Measurements from ENCODE around the gene DGAT2.

DGAT2 gene

DNA sequence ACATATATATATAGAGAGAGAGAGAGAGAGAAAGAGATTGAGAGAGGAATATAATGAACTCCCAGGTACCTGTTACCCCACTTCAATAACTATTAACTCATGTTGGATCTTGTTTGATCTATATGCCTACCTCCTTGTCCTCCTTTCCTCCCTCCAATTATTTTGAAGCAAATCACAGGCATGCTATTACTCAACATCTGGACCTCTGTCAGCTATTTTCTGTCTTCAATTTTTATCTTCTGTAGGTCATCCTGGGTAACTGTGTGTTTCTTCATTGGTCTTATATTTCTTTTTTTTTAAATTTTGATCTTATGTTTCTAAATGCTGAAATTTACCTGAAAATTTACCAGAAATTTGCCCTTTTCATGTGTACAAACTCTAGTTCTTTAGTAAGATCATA is 71.3 kb downstream of the DGAT2 start:
- Histone ChIP-seq H3K27ac (ENCODE audit: low read length) (no peak overlapping the region), H4K20me1 (ENCODE audit: insufficient read depth, low read length) (peaks cover 17% of the 10 kb centered on the region; the same call in 1 of the 2 replicates), H3K9me3 (ENCODE audit: insufficient read depth, low read length, severe bottlenecking) (no peaks in the 10 kb centered on the region), H3K4me2 (ENCODE audit: insufficient read depth, low read length) (no peak overlapping the region), H3K4me1 (ENCODE audit: insufficient read depth, low read length) (no peaks in the 10 kb centered on the region), H2AFZ (ENCODE audit: low read depth, low read length) (no peak overlapping the region), H3K4me3 (ENCODE audit: low read depth in 1 of 2, low read length in 2 of 2) (no peak overlapping the region), H3K79me2 (ENCODE audit: insufficient read depth, low read length) (peaks cover 49% of the 10 kb centered on the region), H3K9ac (ENCODE audit: low read depth, low read length) (no peak overlapping the region), H3K36me3 (ENCODE audit: insufficient read depth, low read length) (peaks cover 6% of the 10 kb centered on the region; the same call in 1 of the 2 replicates), H3K27me3 (ENCODE audit: insufficient read depth, low read length, poor library complexity) (no peaks in the 10 kb centered on the region)
- ATAC-seq (ENCODE audit: insufficient read depth, low read depth) (no peak), DNase-seq (no peak)
- TF ChIP-seq EZH2 (IDR thresholded peaks at IDR 0.05; ENCODE audit: borderline replicate concordance, low read depth, low read length, severe bottlenecking), result no peak

DNA sequence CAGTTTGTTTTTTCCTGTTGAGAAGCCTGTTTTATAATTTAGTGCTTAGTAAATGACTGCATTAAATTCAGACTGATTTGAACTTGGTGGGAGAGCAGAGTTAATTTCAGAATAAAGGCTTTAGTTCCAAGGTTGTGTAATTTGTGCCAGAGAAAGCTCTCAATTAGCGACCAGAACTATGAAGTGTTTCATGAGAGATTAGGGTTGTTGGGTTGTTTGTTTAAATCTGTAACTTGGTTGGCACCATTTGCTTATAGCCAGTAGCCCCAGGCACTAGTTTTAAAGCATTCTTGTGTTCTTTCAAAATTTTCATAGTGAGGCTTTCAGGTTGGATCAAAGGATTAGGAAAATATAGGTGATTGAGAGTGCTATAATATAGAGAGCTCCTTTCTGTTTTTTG is 71.9 kb downstream of the DGAT2 start:
- Histone ChIP-seq H3K9ac (ENCODE audit: low read depth, low read length) (no peak overlapping the region), H3K4me3 (ENCODE audit: low read depth in 1 of 2, low read length in 2 of 2) (no peak overlapping the region), H3K9me3 (ENCODE audit: insufficient read depth, low read length, severe bottlenecking) (no peaks in the 10 kb centered on the region), H3K79me2 (ENCODE audit: insufficient read depth, low read length) (peaks cover 56% of the 10 kb centered on the region), H2AFZ (ENCODE audit: low read depth, low read length) (no peak overlapping the region), H3K4me1 (ENCODE audit: insufficient read depth, low read length) (no peaks in the 10 kb centered on the region), H3K27ac (ENCODE audit: low read length) (no peak overlapping the region), H3K27me3 (ENCODE audit: insufficient read depth, low read length, poor library complexity) (no peaks in the 10 kb centered on the region), H4K20me1 (ENCODE audit: insufficient read depth, low read length) (peaks cover 16% of the 10 kb centered on the region; the same call in 1 of the 2 replicates), H3K4me2 (ENCODE audit: insufficient read depth, low read length) (no peak overlapping the region), H3K36me3 (ENCODE audit: insufficient read depth, low read length) (peaks cover 6% of the 10 kb centered on the region; the same call in 1 of the 2 replicates)
- ATAC-seq (ENCODE audit: insufficient read depth, low read depth) (no peak), DNase-seq (no peak)
- TF ChIP-seq EZH2 (IDR thresholded peaks at IDR 0.05; ENCODE audit: borderline replicate concordance, low read depth, low read length, severe bottlenecking), result no peak
- TF ChIP-seq, protein P1, sequence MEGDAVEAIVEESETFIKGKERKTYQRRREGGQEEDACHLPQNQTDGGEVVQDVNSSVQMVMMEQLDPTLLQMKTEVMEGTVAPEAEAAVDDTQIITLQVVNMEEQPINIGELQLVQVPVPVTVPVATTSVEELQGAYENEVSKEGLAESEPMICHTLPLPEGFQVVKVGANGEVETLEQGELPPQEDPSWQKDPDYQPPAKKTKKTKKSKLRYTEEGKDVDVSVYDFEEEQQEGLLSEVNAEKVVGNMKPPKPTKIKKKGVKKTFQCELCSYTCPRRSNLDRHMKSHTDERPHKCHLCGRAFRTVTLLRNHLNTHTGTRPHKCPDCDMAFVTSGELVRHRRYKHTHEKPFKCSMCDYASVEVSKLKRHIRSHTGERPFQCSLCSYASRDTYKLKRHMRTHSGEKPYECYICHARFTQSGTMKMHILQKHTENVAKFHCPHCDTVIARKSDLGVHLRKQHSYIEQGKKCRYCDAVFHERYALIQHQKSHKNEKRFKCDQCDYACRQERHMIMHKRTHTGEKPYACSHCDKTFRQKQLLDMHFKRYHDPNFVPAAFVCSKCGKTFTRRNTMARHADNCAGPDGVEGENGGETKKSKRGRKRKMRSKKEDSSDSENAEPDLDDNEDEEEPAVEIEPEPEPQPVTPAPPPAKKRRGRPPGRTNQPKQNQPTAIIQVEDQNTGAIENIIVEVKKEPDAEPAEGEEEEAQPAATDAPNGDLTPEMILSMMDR (IDR thresholded peaks at IDR 0.05; ENCODE audit: borderline replicate concordance, extremely low read depth, low read length, poor library complexity, severe bottlenecking), result no peak

DNA sequence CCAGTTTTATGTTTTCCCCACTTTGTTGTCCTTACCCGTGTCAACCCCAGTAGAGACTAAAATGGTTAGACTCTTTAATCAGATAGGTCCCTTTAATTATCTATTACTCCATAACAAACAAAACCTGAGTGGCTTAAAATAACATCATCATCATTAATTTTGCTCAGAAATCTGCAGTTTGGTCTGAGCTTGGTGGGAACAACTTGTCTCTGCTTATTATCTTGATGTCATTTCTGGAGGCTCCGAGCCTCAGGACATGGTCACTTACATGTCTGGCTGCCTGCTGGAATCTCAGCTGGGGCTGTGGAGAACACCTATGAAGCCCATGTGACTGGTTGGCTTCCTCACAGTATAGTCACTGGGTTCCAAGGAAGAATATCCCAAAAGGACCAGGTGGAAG is 73.2 kb downstream of the DGAT2 start:
- H3K27me3 ChIP-seq (ENCODE audit: insufficient read depth, low read length, poor library complexity), result no peaks in the 10 kb centered on the region
- H3K36me3 ChIP-seq (ENCODE audit: insufficient read depth, low read length), result peaks cover 6% of the 10 kb centered on the region; the same call in 1 of the 2 replicates
- ATAC-seq (ENCODE audit: insufficient read depth, low read depth), result no peak
- H3K79me2 ChIP-seq (ENCODE audit: insufficient read depth, low read length), result peaks cover 61% of the 10 kb centered on the region
- H2AFZ ChIP-seq (ENCODE audit: low read depth, low read length), result no peak overlapping the region
- no peak for DNase-seq
- no peaks in the 10 kb centered on the region for H3K4me1 ChIP-seq (ENCODE audit: insufficient read depth, low read length)
- H3K4me2 ChIP-seq (ENCODE audit: insufficient read depth, low read length), result no peak overlapping the region
- H3K27ac ChIP-seq (ENCODE audit: low read length), result no peak overlapping the region
- H3K4me3 ChIP-seq (ENCODE audit: low read depth in 1 of 2, low read length in 2 of 2), result no peak overlapping the region
- no peaks in the 10 kb centered on the region for H3K9me3 ChIP-seq (ENCODE audit: insufficient read depth, low read length, severe bottlenecking)
- peaks cover 18% of the 10 kb centered on the region; the same call in 1 of the 2 replicates for H4K20me1 ChIP-seq (ENCODE audit: insufficient read depth, low read length)
- TF ChIP-seq, protein P1 (IDR thresholded peaks at IDR 0.05; ENCODE audit: borderline replicate concordance, extremely low read depth, low read length, poor library complexity, severe bottlenecking), result no peak
- TF ChIP-seq EZH2 (IDR thresholded peaks at IDR 0.05; ENCODE audit: borderline replicate concordance, low read depth, low read length, severe bottlenecking), result no peak
- H3K9ac ChIP-seq (ENCODE audit: low read depth, low read length), result no peak overlapping the region

DNA sequence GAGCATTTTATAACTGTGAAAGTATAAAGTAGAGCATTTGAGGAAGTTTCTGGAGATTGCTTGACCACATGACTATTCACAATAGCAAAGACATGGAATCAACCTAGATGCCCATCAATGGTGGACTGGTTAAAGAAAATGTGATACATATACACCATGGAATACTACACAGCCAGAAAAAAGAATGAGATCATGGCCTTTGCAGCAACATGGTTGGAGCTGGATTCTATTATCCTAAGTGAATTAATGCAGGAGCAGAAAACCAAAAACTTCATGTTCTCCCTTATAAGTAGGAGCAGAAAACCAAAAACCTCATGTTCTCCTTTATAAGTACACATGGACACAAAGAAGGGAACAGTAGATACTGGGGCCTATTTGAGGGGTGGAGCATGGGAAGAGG is 76.7 kb downstream of the DGAT2 start:
- Histone ChIP-seq H4K20me1 (ENCODE audit: insufficient read depth, low read length) (peaks cover 18% of the 10 kb centered on the region), H3K4me1 (ENCODE audit: insufficient read depth, low read length) (no peaks in the 10 kb centered on the region), H2AFZ (ENCODE audit: low read depth, low read length) (no peak overlapping the region), H3K79me2 (ENCODE audit: insufficient read depth, low read length) (peaks cover 56% of the 10 kb centered on the region), H3K9me3 (ENCODE audit: insufficient read depth, low read length, severe bottlenecking) (no peaks in the 10 kb centered on the region), H3K4me2 (ENCODE audit: insufficient read depth, low read length) (no peak overlapping the region), H3K4me3 (ENCODE audit: low read depth in 1 of 2, low read length in 2 of 2) (no peak overlapping the region), H3K36me3 (ENCODE audit: insufficient read depth, low read length) (no peaks in the 10 kb centered on the region), H3K9ac (ENCODE audit: low read depth, low read length) (no peak overlapping the region), H3K27ac (ENCODE audit: low read length) (no peak overlapping the region), H3K27me3 (ENCODE audit: insufficient read depth, low read length, poor library complexity) (no peaks in the 10 kb centered on the region)
- no peak for TF ChIP-seq EZH2 (IDR thresholded peaks at IDR 0.05; ENCODE audit: borderline replicate concordance, low read depth, low read length, severe bottlenecking)
- TF ChIP-seq, protein P1 (IDR thresholded peaks at IDR 0.05; ENCODE audit: borderline replicate concordance, extremely low read depth, low read length, poor library complexity, severe bottlenecking), result no peak
- ATAC-seq (ENCODE audit: insufficient read depth, low read depth) (no peak), DNase-seq (no peak)
